GM06990 (cell line): ENCODE data around the gene PROB1.
A peak's percentile ranks its signal among the peaks of the same experiment; 100 is the strongest.

Experiments
- DNase-seq: peaks from one replicate; pipeline ENCODE4 v3.0.0-alpha.2; 2011; ENCODE audit not compliant: insufficient read length; ENCODE audit errors: extremely low read depth
- H3K27me3 ChIP-seq: replicated peaks from 2 replicates; pipeline ENCODE4 v1.6.0; 2011; ENCODE audit warnings: low read length; ENCODE audit not compliant: control insufficient read depth, insufficient read depth
- H3K36me3 ChIP-seq: 2 replicates; pipeline ENCODE4 v1.5.1; 2011; ENCODE audit warnings: low read length; ENCODE audit not compliant: control insufficient read depth, insufficient read depth
- H3K4me3 ChIP-seq: replicated peaks from 2 replicates; pipeline ENCODE4 v1.5.1; 2011; ENCODE audit warnings: low read depth, mild to moderate bottlenecking, control low read depth, low read length
- CTCF ChIP-seq: IDR thresholded peaks from 2 replicates; pipeline ENCODE4 v1.5.1; 2011; ENCODE audit warnings: low read length, control low read depth, mild to moderate bottlenecking, inconsistent platforms; ENCODE audit not compliant: insufficient read depth, poor library complexity, severe bottlenecking

The PROB1 gene

GRCh38 chr5:139404484-139404840 lies 9.6 kb upstream of the PROB1 start:
- Histone ChIP-seq H3K36me3 (peaks cover 1% of the 10 kb centered on the region; the same call in 1 of the 2 replicates), H3K27me3 (no peaks in the 10 kb centered on the region), H3K4me3 (peak overlapping the region; percentile 80)
- DNase-seq = no peak
- no peak for TF ChIP-seq CTCF

DNA sequence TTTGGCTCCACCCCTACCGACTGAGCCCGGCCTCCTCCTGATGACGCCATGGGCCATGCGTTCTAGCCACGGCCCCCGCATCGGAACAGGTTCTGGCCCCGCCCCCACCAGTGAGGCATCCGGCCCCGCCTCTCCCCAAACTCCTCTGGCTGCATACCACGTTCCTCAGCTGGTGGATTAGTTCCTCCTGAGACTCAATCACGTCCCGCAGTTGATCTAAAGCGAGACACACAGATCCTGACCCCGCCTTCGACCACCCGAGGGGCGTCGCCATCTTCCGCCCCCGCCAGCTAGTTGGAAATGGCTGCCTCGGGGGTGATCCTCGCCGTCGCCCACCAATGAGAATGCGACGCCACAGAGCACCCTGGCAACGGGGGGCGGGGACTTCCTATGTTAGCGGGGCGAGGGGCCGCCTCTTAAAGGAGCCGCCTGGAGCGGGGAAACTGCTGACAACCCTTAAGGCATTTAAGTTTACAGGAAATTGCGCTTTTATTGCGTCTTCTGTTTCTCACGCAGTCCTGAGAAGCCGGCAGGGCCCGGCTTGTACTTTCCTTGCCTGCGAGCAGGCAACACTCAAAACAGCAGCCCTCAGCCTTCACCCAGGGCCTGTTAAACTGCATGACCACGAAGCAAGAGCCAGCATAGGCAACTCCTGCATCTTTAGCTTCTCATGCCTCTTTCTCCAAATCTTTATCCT lies 9.0 kb upstream of the PROB1 start, which contains the start of gene SPATA24:
Gene SPATA24 (minus strand): TSS at position 303 of the 697 bp plus-strand sequence. CDS start 29 bp downstream, at position 274.
- Histone ChIP-seq H3K36me3 (peaks cover 1% of the 10 kb centered on the region; the same call in 1 of the 2 replicates), H3K27me3 (no peaks in the 10 kb centered on the region), H3K4me3 (peak within 1 kb of the TSS; percentile 80)
- TF ChIP-seq CTCF = no peak
- DNase-seq = peak; percentile 98

DNA sequence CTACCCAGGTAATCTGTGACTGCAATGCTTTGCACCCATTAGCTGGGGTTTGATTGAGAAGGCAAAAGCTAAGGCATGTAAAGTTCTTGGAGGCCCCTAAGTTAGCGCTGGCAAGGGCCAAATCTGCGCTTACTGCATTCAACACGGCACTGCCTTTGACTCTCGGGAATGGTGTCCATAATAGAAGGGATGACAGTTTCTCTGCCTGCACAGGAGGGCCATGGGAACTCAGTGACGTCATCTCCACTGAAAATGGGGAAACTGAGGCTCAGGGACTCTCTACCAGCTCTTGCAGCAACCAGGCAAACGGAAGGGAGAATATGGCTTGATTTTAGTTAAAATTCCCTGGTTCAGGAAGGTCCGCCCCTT lies 8.5 kb upstream of the PROB1 start:
- H3K4me3 ChIP-seq = peak overlapping the region; percentile 80
- peaks cover 1% of the 10 kb centered on the region; the same call in 1 of the 2 replicates for H3K36me3 ChIP-seq
- DNase-seq = no peak
- TF ChIP-seq CTCF = no peak
- no peaks in the 10 kb centered on the region for H3K27me3 ChIP-seq

DNA sequence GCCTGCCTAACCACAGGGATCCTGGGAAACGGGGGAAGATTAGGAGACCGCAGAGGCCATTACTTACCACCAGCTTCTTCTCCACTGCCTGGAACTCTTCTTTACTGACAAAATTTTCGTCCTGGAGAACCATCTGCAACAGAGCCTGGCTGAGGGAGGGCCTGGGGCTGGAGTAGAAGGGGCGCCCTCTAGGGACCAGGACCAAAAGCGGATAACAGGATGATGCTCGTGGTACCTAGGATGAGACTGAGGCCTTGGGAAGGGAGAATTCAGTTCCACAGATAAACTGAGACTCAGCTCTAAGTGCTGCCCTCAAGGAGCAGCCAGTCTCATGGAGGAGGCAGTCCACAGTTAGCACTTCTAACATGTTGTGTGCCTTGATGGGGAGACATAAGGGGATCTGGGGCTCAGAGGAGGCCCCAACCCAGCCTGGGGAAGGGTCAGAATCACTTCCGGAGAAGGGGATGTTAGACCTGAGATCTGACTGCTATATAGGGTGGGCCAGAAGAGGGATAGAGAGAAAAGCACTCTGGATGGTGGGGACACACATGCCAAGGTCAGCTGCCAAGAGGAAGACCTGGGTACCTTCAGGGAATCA lies 7.8 kb upstream of the PROB1 start:
- DNase-seq = no peak
- H3K4me3 ChIP-seq = no peak overlapping the region; the same call in 1 of the 2 replicates
- H3K36me3 ChIP-seq = peaks cover 1% of the 10 kb centered on the region; the same call in 1 of the 2 replicates
- no peaks in the 10 kb centered on the region for H3K27me3 ChIP-seq
- TF ChIP-seq CTCF = peak; percentile 65

GRCh38 chr5:139401546-139401945 lies 6.6 kb upstream of the PROB1 start:
- TF ChIP-seq CTCF = no peak
- H3K4me3 ChIP-seq = no peak overlapping the region
- H3K27me3 ChIP-seq = no peaks in the 10 kb centered on the region
- H3K36me3 ChIP-seq = peaks cover 1% of the 10 kb centered on the region; the same call in 1 of the 2 replicates
- no peak for DNase-seq
